Large intestine (tissue), 3 donors: ENCODE data around the gene CXCL17. TPM values are rescaled to one million over a fixed set of nuclear protein-coding genes. Genes with fewer than 3 reads are reported as not detected.

Source experiments
- DNase-seq, 2 donors: peaks; one replicate each; pipeline versions ENCODE4 v3.0.0 to v3.0.0-alpha.2; 2013
- H3K27ac ChIP-seq: one replicate; pipeline ENCODE4 v1.5.1; 2013; ENCODE audit warnings: low read length
- H3K27me3 ChIP-seq: 2 replicates; pipeline ENCODE4 v1.6.1; 2013; ENCODE audit warnings: low read length; ENCODE audit not compliant: control insufficient read depth, insufficient read depth
- H3K36me3 ChIP-seq: 2 replicates; pipeline ENCODE4 v1.6.1; 2013; ENCODE audit warnings: low read length; ENCODE audit not compliant: control insufficient read depth, insufficient read depth
- H3K4me1 ChIP-seq: one replicate; pipeline ENCODE4 v1.6.1; 2013; ENCODE audit warnings: low read length; ENCODE audit not compliant: control insufficient read depth, insufficient read depth
- H3K4me3 ChIP-seq: one replicate; pipeline ENCODE4 v1.5.1; 2013; ENCODE audit warnings: low read length
- H3K9me3 ChIP-seq: one replicate; pipeline ENCODE4 v1.6.1; 2013; ENCODE audit warnings: mild to moderate bottlenecking, low read depth, low read length, moderate library complexity; ENCODE audit not compliant: control insufficient read depth
- WGBS: methylation state at CpG from one replicate; pipeline ENCODE4 v1.1.5; 2013; ENCODE audit warnings: low lambda C conversion rate; ENCODE audit not compliant: insufficient coverage; 5-methylcytosine and 5-hydroxymethylcytosine counted together
- polyA plus RNA-seq: library from polyadenylated mRNA; unstranded; fragments of 120-200 nt; gene quantifications from one replicate; pipeline ENCODE4 v1.2.1, GENCODE V29; 2013

The CXCL17 gene
- polyA plus RNA-seq, 1 donor = 0.07 TPM

GRCh38 chr19:42380155-42380554, 62.6 kb downstream of the CXCL17 start:
- peak in 1 of 2 donors; percentile 36 for DNase-seq
- no CpG with 5 or more reads among the region's 6 CpGs for WGBS
- H3K27ac ChIP-seq = peak overlapping the region; percentile 32
- H3K27me3 ChIP-seq = no peaks in the 10 kb centered on the region
- H3K36me3 ChIP-seq = peaks cover 14% of the 10 kb centered on the region
- H3K4me3 ChIP-seq = no peak overlapping the region
- H3K9me3 ChIP-seq = no peaks in the 10 kb centered on the region
- peaks cover 24% of the 10 kb centered on the region for H3K4me1 ChIP-seq

Other genes with a start within 250 kb of the CXCL17 start
- 30.7 TPM for gene DEDD2, start 225.3 kb downstream of the CXCL17 start, polyA plus RNA-seq
- gene ZNF526, start 222.6 kb downstream of the CXCL17 start, polyA plus RNA-seq = 9.3 TPM
- 70.8 TPM for gene GSK3A, start 200.3 kb downstream of the CXCL17 start, polyA plus RNA-seq
- gene ERF, start 187.8 kb downstream of the CXCL17 start, polyA plus RNA-seq = 70.3 TPM
- 43.4 TPM for gene CIC, start 173.7 kb downstream of the CXCL17 start, polyA plus RNA-seq
- gene PRR19, start 140.8 kb downstream of the CXCL17 start, polyA plus RNA-seq = 0.91 TPM
- 35.3 TPM for gene PAFAH1B3, start 140.3 kb downstream of the CXCL17 start, polyA plus RNA-seq
- 3.3 TPM for gene TMEM145, start 129.6 kb downstream of the CXCL17 start, polyA plus RNA-seq
- 23.9 TPM for gene MEGF8, start 117.3 kb downstream of the CXCL17 start, polyA plus RNA-seq
- gene CNFN, start 52.6 kb downstream of the CXCL17 start, polyA plus RNA-seq = 13.5 TPM
- gene LIPE, start 15.6 kb downstream of the CXCL17 start, polyA plus RNA-seq = 13.9 TPM
- gene CEACAM1, start 85.5 kb upstream of the CXCL17 start, polyA plus RNA-seq = 82.0 TPM
- 0.03 TPM for gene CEACAM8, start 152.0 kb upstream of the CXCL17 start, polyA plus RNA-seq